AG08395 (cell line): ENCODE measurements around the gene ATG13.
"Not testable (repeated sequence)": the region's sequence is repeated elsewhere in the genome, so short reads cannot be mapped to it uniquely, and the experiment has no call there.

Experiments used
- DNase-seq: peaks from one replicate; pipeline ENCODE4 v3.0.0; 2012; ENCODE audit warnings: mixed read lengths, low spot score

ATG13 gene

DNA sequence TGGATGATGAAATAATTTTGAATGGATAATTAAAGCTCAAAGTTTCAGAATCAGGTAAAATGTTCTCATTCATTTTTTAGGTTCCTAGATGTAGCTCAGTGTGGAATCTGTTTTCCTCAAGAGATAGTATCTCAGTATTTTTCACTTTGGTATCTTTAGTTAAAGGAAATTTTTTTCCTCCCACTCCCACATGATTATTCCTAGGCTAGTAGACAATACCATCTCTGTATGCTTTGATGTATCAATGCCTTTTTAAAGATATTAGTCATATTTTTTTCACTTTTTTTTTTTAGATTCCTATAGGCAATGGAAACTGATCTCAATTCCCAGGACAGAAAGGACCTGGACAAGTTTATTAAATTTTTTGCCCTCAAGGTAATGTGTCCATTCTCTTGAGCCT is 26.6 kb downstream of the ATG13 start:
- no peak for DNase-seq

- DNase-seq: peak; percentile 91
These were observed 31.9 kb downstream of the ATG13 start for GRCh38 chr11:46649180-46649738.

- no peak for DNase-seq
These were observed 38.3 kb downstream of the ATG13 start for GRCh38 chr11:46655631-46656030.

DNA sequence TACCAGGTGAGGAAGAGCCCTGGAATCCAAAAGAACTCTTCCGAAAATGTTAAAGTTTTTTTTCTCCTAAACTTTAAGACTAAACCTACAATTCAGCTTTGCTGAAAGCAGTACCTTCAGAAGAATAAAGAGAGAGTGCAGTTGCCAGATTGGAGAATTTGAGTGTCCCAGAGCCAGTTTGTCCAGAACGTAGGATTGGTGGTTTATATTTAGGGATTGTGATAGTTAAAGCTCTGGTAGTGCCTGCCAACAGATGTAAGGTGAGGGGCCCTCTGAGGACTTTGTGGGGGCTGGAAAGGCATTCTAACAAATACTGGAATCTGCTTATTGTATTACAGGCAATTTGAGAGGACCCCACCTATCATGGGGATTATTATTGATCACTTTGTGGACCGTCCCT is 39.8 kb downstream of the ATG13 start:
- no peak for DNase-seq

GRCh38 chr11:46658259-46658658 is 40.9 kb downstream of the ATG13 start:
- DNase-seq: no peak

DNA sequence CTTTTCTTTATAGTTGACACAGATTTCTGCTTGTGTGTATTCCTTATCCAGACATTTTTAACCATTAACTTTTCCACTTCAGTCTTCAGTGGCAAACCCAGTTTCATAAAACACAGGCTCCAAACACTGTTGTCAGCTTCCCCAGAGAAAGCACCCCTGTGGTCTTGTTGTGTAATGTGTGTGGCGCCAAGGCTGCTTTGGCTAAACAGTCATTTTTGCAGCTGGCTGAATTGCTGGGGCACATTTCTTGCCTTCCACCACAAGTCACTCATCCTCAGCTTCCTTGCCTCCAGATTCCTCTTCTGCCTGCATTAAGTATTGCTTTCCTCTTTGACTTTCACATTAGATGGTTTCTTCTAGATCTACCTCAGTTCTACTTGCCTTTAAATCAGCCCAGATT is 42.6 kb downstream of the ATG13 start:
- DNase-seq: peak; percentile 74

DNA sequence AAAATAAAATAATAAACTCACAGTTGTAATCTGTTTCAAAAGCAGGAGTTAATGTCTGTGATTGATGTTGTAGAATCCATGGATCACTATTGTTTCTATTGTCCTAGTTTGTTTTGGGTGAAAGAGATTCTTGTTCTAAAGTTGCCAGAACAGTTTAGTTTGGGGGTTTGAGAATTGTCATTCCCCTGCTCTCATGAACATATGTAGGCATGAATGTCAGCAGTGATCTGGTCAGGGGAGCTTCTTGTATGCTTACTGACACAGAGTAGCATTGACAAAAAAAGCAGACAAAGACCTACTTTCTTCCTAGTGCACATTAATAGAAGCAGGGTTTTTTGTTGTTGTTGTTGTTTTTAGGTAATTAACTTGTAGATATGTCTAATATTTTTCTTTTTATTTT is 44.5 kb downstream of the ATG13 start:
- no peak for DNase-seq

DNA sequence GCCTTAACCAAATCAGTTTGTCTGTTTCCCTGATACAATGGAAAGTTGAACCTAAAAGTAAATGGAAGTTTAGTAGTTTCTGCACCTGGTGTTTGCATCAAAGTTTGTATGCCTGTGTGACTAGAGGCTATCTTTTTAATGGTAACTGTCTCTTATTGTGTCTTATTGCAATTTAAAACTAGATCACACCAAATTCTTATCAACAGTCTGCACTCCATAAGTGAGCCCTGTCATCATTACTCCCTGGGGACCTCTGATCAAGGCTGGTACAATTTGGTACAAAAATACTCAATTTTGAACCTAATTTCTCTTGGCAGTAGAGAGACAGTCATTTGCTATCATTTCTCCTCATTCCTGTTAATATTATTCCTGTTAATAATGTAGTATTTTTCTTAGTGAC is 45.0 kb downstream of the ATG13 start:
- DNase-seq: no peak

DNA sequence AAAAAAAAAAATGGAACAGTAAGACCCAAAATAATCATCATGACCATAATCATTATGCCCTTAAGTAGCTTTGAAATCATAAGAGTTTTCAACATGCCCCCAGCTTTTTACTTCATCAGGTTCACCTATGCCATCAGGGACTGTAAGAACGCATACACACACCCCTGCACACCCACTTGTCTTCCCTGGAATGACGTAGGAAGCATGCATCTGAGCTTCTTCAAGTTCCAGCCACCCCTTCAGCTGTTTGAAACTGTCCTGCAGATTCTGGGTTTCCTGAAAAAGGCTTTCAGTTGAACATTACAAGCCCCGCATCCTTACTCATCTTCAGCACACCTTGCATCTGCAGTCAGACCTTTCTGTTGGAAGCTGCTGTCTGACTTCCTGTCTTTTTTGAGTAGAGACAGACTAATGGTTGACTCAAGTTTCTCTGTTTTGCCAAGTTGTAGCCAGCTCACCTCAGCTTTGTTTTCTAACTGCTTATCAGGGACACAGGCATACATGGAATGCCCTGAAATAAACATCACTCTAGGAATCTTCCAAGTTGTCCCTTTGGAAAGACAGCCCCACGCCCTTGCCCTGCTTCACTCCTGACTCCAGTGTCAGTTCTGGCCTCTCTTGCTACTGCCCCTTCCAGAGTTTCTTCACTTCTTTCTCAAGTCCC is 46.1 kb downstream of the ATG13 start:
- no peak for DNase-seq

DNA sequence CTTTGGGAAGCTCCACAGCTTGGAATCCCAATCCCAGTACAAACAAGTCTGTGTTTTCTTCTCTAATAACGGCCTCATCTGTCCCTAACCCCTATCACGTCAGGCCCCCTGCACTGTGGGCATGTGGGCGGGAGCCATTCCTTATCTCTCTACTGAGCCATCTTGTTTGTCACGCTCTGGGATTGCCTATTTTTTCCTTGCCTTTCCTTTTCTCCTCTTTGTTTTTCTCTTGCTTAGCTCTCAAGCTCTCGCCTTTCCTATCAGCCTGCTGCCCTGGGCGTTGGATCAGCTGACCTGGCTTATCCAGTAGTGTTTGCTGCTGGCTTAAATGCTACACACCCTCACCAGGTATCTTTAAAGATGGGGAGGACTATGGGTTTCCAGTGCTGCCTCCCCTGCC is 47.3 kb downstream of the ATG13 start:
- DNase-seq: no peak

GRCh38 chr11:46665356-46665755 is 48.0 kb downstream of the ATG13 start:
- no peak for DNase-seq

GRCh38 chr11:46666516-46666915 is 49.2 kb downstream of the ATG13 start:
- no peak for DNase-seq

DNA sequence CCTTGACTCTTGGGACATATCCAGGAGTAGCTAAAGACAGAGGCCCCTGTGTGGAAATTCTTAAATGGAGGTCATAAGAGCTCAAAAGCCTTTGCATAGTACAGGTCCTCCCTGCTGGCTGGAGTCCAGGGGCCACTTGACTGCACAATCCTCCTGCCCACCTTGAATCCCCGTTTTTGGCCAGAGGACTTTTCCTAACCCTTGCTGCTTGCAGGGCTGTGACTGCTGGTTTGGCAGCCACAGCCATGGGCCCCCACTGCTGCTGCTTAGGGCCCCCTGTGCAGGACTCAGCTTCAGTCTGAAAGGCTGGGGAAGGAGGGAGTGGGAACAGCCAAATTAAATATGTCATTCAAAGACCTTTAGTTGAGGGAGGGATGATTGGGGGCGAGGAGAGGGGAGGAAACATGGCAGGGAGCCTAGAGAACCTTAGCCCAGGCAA is 49.7 kb downstream of the ATG13 start:
- DNase-seq: no peak

GRCh38 chr11:46668480-46669085 is 51.2 kb downstream of the ATG13 start:
- no peak for DNase-seq

DNA sequence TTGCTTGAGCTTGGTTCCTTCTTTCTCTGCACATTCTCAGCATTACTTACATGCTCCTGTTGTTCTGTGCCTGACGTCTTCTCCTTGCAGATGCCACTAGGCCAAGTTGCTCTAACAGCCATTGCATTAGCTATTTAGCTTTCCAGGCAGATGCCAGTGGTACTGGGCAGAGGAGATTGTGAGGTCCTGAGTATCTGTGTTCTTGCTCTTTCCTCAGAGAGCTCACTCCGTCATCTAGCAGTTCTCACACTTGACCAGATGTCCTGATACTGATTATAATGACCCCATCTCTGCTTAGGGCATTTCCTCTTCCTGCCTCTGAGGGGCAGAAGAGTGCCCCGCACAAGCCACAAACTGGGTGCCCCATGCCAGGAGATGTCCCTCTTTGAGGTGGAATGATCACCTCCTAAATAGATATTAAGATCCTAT is 52.4 kb downstream of the ATG13 start:
- DNase-seq: no peak

DNA sequence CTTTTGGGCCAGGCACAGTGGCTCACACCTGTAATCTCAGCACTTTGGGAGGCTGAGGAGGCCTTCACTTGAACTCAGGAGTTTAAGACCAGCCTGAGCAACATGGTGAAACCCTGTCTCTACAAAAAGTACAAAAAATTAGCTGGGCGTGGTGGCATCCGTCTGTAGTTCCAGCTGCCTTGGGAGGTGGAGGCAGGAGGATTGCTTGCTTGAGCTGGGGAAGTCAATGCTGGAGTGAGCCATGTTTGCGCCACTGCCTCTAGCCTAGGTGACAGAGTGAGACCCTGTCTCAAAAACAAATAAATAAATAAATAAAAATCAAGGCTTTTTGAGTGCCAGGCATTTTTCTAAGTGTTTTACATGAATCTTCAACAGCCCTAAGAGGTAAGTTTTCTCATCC is 53.2 kb downstream of the ATG13 start:
- DNase-seq: not testable (repeated sequence)

GRCh38 chr11:46671958-46672315 is 54.6 kb downstream of the ATG13 start:
- DNase-seq: no peak

GRCh38 chr11:46672381-46672839 is 55.1 kb downstream of the ATG13 start:
- DNase-seq: no peak

GRCh38 chr11:46673713-46674462 is 56.5 kb downstream of the ATG13 start:
- DNase-seq: no peak

- DNase-seq: peak; percentile 33
These were observed 57.3 kb downstream of the ATG13 start for GRCh38 chr11:46674463-46675287.

DNA sequence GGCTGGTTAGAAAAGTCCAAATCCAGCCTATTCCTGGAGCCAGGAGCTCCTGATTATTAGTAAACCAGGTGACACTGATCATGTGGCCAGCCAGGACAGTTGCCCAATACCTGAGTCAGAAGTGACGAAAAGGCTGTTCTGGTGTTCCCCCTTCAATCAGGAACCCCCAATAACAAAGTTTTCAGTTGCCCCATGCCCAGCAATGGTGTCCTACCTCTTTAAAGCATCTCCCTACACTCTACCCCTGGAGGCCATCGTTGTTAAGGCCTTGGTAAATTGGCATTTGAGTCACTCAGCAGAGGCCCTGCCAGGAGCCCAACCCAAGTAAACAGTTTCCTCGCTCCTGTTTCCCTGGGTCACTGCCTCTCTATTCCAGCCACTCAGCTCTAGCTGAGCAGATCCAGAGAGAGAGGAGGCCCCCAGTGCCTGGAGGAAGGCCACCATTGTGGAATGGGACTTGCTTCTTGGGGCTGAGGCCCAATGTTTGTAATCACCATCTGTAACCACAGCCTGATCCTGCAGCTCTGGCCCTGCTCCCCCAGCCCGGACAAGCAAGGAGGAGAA is 58.0 kb downstream of the ATG13 start:
- DNase-seq: peak; percentile 91

DNA sequence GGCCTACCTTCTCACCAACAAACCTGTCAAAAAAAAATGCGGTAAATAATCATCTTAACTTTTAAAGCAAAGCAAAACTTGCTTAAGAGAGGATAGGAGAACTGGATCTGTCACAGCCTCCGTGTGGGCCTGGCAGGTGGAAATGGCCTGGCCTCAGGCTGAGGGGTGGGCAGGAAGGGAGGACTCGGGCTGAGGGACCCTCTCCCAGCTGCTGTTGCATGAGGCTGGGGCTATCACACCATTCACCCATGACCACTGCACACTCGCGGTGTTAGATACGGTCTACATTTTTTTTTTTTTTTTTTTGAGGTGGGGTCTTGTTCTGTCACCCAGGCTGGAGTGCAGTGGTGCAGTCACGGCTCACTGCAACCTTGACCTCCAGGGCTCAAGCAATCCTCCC is 58.6 kb downstream of the ATG13 start:
- DNase-seq: no peak
